Measurements from ENCODE around the gene ACAP3.

DNA sequence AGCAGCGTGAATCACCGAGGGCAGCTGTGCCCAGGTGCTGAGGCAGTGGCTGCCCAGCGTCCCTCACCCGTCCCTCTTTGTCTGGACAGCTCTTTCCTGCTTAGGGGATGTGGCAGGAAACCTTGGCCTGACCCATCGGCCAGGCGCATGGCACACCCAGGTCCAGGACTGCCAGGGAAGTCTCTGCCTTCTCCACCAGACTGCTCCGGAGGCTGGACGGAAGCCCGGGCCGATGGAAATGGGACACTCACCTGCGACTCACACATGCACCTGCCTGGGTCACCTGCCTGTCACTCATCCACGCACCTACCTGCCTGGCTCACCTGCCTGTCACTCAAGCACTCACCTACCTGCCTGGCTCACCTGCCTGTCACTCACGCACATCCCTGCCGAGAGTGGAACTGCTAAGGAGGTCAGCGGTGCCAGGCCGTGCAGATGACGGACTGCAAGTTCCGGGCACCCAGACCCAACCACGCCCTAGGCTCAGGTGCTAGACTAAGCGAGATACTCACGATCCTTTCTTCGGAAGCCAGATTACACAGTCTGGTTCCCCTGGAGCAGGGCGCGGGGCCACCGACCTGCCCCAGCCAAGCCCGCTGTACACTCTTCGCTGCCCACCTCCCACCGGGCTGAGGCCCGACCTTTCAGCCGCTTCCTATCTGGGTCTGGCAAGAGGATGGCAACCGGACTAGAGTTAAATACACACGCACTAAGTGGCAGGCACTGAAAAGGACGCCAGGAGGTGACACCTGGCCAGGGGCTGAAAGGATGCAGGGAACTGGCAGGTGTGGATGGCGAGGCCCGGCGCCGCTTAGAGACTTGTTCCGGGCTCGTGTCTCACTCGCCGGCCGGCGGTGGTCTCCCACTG, 35.2 kb downstream of the ACAP3 start:
- TF ChIP-seq, protein P1, sequence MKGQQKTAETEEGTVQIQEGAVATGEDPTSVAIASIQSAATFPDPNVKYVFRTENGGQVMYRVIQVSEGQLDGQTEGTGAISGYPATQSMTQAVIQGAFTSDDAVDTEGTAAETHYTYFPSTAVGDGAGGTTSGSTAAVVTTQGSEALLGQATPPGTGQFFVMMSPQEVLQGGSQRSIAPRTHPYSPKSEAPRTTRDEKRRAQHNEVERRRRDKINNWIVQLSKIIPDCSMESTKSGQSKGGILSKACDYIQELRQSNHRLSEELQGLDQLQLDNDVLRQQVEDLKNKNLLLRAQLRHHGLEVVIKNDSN (CRISPR knock-in tag; IDR thresholded peaks at IDR 0.05), result no peak
- peak; percentile 79; the same call in 1 of the 2 replicates for TF ChIP-seq RELA (CRISPR knock-in tag; IDR thresholded peaks at IDR 0.05; ENCODE audit: borderline replicate concordance)
- TF ChIP-seq, protein P2, sequence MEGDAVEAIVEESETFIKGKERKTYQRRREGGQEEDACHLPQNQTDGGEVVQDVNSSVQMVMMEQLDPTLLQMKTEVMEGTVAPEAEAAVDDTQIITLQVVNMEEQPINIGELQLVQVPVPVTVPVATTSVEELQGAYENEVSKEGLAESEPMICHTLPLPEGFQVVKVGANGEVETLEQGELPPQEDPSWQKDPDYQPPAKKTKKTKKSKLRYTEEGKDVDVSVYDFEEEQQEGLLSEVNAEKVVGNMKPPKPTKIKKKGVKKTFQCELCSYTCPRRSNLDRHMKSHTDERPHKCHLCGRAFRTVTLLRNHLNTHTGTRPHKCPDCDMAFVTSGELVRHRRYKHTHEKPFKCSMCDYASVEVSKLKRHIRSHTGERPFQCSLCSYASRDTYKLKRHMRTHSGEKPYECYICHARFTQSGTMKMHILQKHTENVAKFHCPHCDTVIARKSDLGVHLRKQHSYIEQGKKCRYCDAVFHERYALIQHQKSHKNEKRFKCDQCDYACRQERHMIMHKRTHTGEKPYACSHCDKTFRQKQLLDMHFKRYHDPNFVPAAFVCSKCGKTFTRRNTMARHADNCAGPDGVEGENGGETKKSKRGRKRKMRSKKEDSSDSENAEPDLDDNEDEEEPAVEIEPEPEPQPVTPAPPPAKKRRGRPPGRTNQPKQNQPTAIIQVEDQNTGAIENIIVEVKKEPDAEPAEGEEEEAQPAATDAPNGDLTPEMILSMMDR (IDR thresholded peaks at IDR 0.05), result no peak
- TF ChIP-seq JUN (CRISPR knock-in tag; IDR thresholded peaks at IDR 0.05), result no peak
- TF ChIP-seq SMAD3 (CRISPR knock-in tag; IDR thresholded peaks at IDR 0.05; ENCODE audit: borderline replicate concordance), result no peak
- no peak for TF ChIP-seq KAT7 (CRISPR knock-in tag; IDR thresholded peaks at IDR 0.05; ENCODE audit: borderline replicate concordance)
- TF ChIP-seq SP1 (CRISPR knock-in tag; conservative IDR thresholded peaks at IDR 0.05), result no peak
- TF ChIP-seq, protein P3, sequence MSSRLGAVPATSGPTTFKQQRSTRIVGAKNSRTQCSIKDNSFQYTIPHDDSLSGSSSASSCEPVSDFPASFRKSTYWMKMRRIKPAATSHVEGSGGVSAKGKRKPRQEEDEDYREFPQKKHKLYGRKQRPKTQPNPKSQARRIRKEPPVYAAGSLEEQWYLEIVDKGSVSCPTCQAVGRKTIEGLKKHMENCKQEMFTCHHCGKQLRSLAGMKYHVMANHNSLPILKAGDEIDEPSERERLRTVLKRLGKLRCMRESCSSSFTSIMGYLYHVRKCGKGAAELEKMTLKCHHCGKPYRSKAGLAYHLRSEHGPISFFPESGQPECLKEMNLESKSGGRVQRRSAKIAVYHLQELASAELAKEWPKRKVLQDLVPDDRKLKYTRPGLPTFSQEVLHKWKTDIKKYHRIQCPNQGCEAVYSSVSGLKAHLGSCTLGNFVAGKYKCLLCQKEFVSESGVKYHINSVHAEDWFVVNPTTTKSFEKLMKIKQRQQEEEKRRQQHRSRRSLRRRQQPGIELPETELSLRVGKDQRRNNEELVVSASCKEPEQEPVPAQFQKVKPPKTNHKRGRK (CRISPR knock-in tag; IDR thresholded peaks at IDR 0.05; ENCODE audit: borderline replicate concordance), result no peak
- TF ChIP-seq, protein P4, sequence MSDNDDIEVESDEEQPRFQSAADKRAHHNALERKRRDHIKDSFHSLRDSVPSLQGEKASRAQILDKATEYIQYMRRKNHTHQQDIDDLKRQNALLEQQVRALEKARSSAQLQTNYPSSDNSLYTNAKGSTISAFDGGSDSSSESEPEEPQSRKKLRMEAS (CRISPR knock-in tag; IDR thresholded peaks at IDR 0.05), result no peak

Measured in WTC11 (cell line).